GM11168 (cell line): ENCODE data around the gene TCF7L1.

Experiments used
- in situ Hi-C: fragments of 300-500 bp; cut with MboI; formaldehyde crosslinking; loops from one replicate; pipeline ENCODE4 v1.12.0; 2022; ENCODE audit warnings: low sequenced_read_pairs; ENCODE audit not compliant: unreplicated experiment

TCF7L1 gene

GRCh38 chr2:85243101-85244072, 110.2 kb downstream of the TCF7L1 start:
- in situ Hi-C loops = no loop called here

- in situ Hi-C loops = no loop called here
Measured at GRCh38 chr2:85244828-85245227, 111.6 kb downstream of the TCF7L1 start.

- in situ Hi-C loops = no loop called here
Measured at GRCh38 chr2:85245891-85246290, 112.7 kb downstream of the TCF7L1 start.

- in situ Hi-C loops = no loop called here
Measured at GRCh38 chr2:85246348-85246747, 113.2 kb downstream of the TCF7L1 start.

GRCh38 chr2:85247610-85248009, 114.4 kb downstream of the TCF7L1 start:
- in situ Hi-C loops = no loop called here

- in situ Hi-C loops = no loop called here
Measured at GRCh38 chr2:85248773-85249509, 115.7 kb downstream of the TCF7L1 start.

GRCh38 chr2:85250045-85250444, 116.9 kb downstream of the TCF7L1 start:
- in situ Hi-C loops = no loop called here

GRCh38 chr2:85251070-85251616, 118.0 kb downstream of the TCF7L1 start:
- in situ Hi-C loops = no loop called here

GRCh38 chr2:85253890-85254289, 120.7 kb downstream of the TCF7L1 start:
- in situ Hi-C loops = no loop called here

- in situ Hi-C loops = no loop called here
Measured at GRCh38 chr2:85254540-85255300, 121.5 kb downstream of the TCF7L1 start.

- in situ Hi-C loops = no loop called here
Measured at GRCh38 chr2:85255456-85255812, 122.2 kb downstream of the TCF7L1 start.

GRCh38 chr2:85255813-85256594, 122.8 kb downstream of the TCF7L1 start:
- in situ Hi-C loops = no loop called here

- in situ Hi-C loops = no loop called here
Measured at GRCh38 chr2:85257359-85257969, 124.3 kb downstream of the TCF7L1 start.

- in situ Hi-C loops = no loop called here
Measured at GRCh38 chr2:85257970-85258605, 124.9 kb downstream of the TCF7L1 start.

GRCh38 chr2:85259101-85259590, 126.0 kb downstream of the TCF7L1 start:
- in situ Hi-C loops = no loop called here

- in situ Hi-C loops = no loop called here
Measured at GRCh38 chr2:85259879-85260278, 126.7 kb downstream of the TCF7L1 start.

- in situ Hi-C loops = no loop called here
Measured at GRCh38 chr2:85263591-85263990, 130.4 kb downstream of the TCF7L1 start.

- in situ Hi-C loops = no loop called here
Measured at GRCh38 chr2:85264471-85264870, 131.3 kb downstream of the TCF7L1 start.

GRCh38 chr2:85265304-85265703, 132.1 kb downstream of the TCF7L1 start:
- in situ Hi-C loops = no loop called here
